Loucy (cell line): Measurements from ENCODE around the gene SOWAHA.

Source experiments
- H2AFZ ChIP-seq: fragments of 200-600 bp; sonication (generic); 2 replicates; pipeline ENCODE4 v1.6.0; 2016; ENCODE audit warnings: antibody characterized with exemption, mild to moderate bottlenecking, low read length, moderate library complexity
- H3F3A ChIP-seq: fragments of 200-600 bp; 2 replicates; pipeline ENCODE4 v1.6.0; 2016; ENCODE audit warnings: antibody characterized with exemption, low read depth, mild to moderate bottlenecking
- H3K27me3 ChIP-seq: fragments of 200-600 bp; sonication (generic); 2 replicates; pipeline ENCODE4 v1.6.1; 2014; ENCODE audit warnings: low read length, mild to moderate bottlenecking; ENCODE audit not compliant: insufficient read depth, poor library complexity, severe bottlenecking
- H3K36me3 ChIP-seq: fragments of 200-600 bp; sonication (generic); 2 replicates; pipeline ENCODE4 v1.6.1; 2016; ENCODE audit warnings: low read length; ENCODE audit not compliant: insufficient read depth
- H3K4me1 ChIP-seq: fragments of 200-600 bp; sonication (generic); 2 replicates; pipeline ENCODE4 v1.5.1; 2014; ENCODE audit warnings: low read length, mild to moderate bottlenecking; ENCODE audit not compliant: insufficient read depth, poor library complexity, severe bottlenecking
- H3K4me2 ChIP-seq: fragments of 200-600 bp; sonication (generic); 2 replicates; pipeline ENCODE4 v1.6.0; 2014; ENCODE audit warnings: antibody characterized with exemption, low read length, low read depth, mild to moderate bottlenecking; ENCODE audit not compliant: poor library complexity, severe bottlenecking
- H3K4me3 ChIP-seq: fragments of 200-600 bp; sonication (generic); 2 replicates; pipeline ENCODE4 v1.5.1; 2014; ENCODE audit warnings: low read length, mild to moderate bottlenecking, mixed read lengths; ENCODE audit not compliant: poor library complexity, severe bottlenecking
- H3K79me2 ChIP-seq: fragments of 200-600 bp; sonication (generic); 2 replicates; pipeline ENCODE4 v1.6.1; 2014; ENCODE audit warnings: low read length; ENCODE audit not compliant: insufficient read depth
- H3K9ac ChIP-seq: fragments of 200-600 bp; sonication (generic); 2 replicates; pipeline ENCODE4 v1.6.0; 2014; ENCODE audit warnings: mild to moderate bottlenecking, low read depth, low read length, moderate library complexity; ENCODE audit not compliant: poor library complexity, severe bottlenecking
- H3K9me2 ChIP-seq: fragments of 200-600 bp; sonication (generic); replicated peaks from 2 replicates; pipeline ENCODE4 v1.6.1; 2016; ENCODE audit warnings: low read depth, low read length, mixed read lengths
- H3K9me3 ChIP-seq: fragments of 200-600 bp; sonication (generic); 2 replicates; pipeline ENCODE4 v1.6.1; 2014; ENCODE audit warnings: mild to moderate bottlenecking, antibody characterized with exemption, low read length, low read depth; ENCODE audit not compliant: insufficient read depth
- H4K20me1 ChIP-seq: fragments of 200-600 bp; sonication (generic); 2 replicates; pipeline ENCODE4 v1.6.0; 2014; ENCODE audit warnings: antibody characterized with exemption, low read length, mild to moderate bottlenecking; ENCODE audit not compliant: insufficient read depth, poor library complexity, severe bottlenecking
- EZH2phosphoT487 ChIP-seq: fragments of 200-600 bp; IDR thresholded peaks from 2 replicates; pipeline ENCODE4 v1.6.1; 2018; ENCODE audit warnings: antibody characterized with exemption, mild to moderate bottlenecking, moderate library complexity, borderline replicate concordance
- TF ChIP-seq, protein P1 (sequence below): fragments of 200-600 bp; sonication (generic); conservative IDR thresholded peaks from 2 replicates; pipeline ENCODE4 v1.5.1; 2014; ENCODE audit warnings: mild to moderate bottlenecking, antibody characterized with exemption, low read length

SOWAHA gene

DNA sequence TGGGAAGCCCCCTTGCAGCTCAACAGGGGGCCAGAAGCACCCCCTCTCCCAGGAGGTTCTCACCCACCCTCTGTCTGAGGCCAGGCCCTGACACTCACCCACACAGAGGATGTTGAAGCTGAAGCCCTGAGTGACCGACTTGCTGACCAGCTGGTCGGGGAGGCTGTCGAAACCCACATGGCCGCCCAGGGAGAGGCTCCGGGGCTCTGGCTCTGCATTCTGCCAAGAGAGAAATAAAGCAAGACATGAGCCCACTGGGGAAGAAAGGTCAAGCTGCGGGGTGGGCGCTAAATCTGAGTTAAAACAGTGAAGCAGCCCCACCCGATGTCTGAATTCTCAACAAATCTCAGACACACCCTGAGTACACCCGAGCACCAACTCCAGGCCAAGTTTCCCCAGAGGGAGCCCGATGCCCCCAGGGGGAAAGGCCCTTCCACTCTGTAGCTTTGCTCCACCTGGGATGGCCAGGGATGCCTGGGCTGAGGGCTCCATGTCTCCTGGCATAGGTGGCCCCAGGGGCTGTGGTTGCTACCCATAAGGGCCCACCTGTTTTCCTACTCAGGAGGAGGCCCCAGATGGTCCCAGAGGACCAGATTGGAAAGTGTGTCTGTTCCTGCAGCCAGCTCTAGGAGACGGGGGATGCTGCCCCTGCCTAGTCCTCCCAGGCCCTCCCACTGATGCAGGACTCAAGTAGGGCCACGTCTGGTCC lies 47.6 kb upstream of the SOWAHA start:
- Histone ChIP-seq H3K27me3 (no peaks in the 10 kb centered on the region), H3K4me3 (no peak overlapping the region), H3K4me1 (no peaks in the 10 kb centered on the region), H3K9me2 (no peaks in the 10 kb centered on the region), H3K9ac (no peak overlapping the region), H3K4me2 (no peak overlapping the region), H2AFZ (no peak overlapping the region), H3K9me3 (no peaks in the 10 kb centered on the region), H3K36me3 (no peaks in the 10 kb centered on the region), H3K79me2 (no peaks in the 10 kb centered on the region), H3F3A (no peaks in the 10 kb centered on the region), H4K20me1 (no peaks in the 10 kb centered on the region)
- TF ChIP-seq, protein P1, sequence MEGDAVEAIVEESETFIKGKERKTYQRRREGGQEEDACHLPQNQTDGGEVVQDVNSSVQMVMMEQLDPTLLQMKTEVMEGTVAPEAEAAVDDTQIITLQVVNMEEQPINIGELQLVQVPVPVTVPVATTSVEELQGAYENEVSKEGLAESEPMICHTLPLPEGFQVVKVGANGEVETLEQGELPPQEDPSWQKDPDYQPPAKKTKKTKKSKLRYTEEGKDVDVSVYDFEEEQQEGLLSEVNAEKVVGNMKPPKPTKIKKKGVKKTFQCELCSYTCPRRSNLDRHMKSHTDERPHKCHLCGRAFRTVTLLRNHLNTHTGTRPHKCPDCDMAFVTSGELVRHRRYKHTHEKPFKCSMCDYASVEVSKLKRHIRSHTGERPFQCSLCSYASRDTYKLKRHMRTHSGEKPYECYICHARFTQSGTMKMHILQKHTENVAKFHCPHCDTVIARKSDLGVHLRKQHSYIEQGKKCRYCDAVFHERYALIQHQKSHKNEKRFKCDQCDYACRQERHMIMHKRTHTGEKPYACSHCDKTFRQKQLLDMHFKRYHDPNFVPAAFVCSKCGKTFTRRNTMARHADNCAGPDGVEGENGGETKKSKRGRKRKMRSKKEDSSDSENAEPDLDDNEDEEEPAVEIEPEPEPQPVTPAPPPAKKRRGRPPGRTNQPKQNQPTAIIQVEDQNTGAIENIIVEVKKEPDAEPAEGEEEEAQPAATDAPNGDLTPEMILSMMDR, result no peak
- no peak for TF ChIP-seq EZH2phosphoT487

DNA sequence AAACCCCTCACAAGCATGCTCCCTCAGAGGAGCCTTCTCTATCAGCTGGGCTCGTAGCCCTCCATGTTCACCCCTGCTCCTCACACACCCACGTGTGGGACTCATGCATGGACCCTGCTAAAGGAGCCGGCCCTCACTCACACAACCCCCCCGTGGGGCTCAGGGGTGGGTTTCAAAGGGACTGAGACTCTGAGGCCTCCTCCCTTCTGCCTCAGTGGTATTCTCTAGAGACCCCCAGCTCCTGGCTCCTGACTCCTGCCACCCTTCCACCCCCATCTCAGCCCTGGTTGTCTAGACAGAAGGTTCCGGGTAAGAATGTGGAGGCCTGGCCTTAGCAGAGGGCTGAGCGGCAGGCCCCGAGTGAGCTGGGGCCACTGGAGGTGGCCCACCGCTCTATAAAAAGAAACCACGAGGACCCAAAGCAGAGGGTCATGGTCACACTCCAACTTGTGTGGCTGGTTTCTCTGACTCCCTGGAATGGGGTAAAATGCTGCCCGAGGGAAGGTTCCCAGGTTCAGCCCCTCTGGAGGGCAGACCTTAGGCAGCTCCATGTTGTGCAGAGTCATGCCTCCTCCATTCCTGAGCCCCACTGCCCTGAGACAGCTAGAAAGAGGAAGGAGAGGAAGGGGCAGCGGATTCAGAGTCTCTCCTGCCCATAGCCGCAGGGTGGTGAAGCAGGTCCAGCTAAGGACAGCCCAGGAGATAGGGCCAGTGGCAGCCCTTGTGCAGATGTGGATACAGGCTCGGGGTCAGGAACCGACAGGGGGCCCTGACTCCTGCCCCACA lies 46.9 kb upstream of the SOWAHA start:
- no peaks in the 10 kb centered on the region for H3K4me1 ChIP-seq
- no peaks in the 10 kb centered on the region for H3K27me3 ChIP-seq
- H2AFZ ChIP-seq, result no peak overlapping the region
- TF ChIP-seq, protein P1, result no peak
- no peak for TF ChIP-seq EZH2phosphoT487
- H3K9me2 ChIP-seq, result no peaks in the 10 kb centered on the region
- H3F3A ChIP-seq, result no peaks in the 10 kb centered on the region
- H4K20me1 ChIP-seq, result no peaks in the 10 kb centered on the region
- H3K79me2 ChIP-seq, result no peaks in the 10 kb centered on the region
- no peak overlapping the region for H3K9ac ChIP-seq
- H3K4me2 ChIP-seq, result no peak overlapping the region
- H3K4me3 ChIP-seq, result no peak overlapping the region
- no peaks in the 10 kb centered on the region for H3K9me3 ChIP-seq
- no peaks in the 10 kb centered on the region for H3K36me3 ChIP-seq

DNA sequence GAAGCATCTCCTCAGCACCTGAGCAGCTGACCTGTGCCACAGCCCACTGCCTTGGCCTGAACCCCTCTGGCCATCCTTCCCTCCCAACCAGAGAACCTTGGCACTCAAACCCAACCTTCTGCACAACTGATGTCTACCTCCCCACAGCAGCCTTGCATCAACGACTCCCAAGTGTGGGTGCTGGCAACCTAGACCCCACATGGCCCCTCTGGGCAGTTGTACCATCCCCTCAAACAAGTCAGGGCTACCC lies 46.4 kb upstream of the SOWAHA start:
- Histone ChIP-seq H3F3A (no peaks in the 10 kb centered on the region), H3K36me3 (no peaks in the 10 kb centered on the region), H3K4me1 (no peaks in the 10 kb centered on the region), H3K27me3 (no peaks in the 10 kb centered on the region), H3K79me2 (no peaks in the 10 kb centered on the region), H3K9me2 (no peaks in the 10 kb centered on the region), H2AFZ (no peak overlapping the region), H3K4me2 (no peak overlapping the region), H3K9me3 (no peaks in the 10 kb centered on the region), H3K4me3 (no peak overlapping the region), H4K20me1 (no peaks in the 10 kb centered on the region), H3K9ac (no peak overlapping the region)
- no peak for TF ChIP-seq EZH2phosphoT487
- TF ChIP-seq, protein P1, result no peak
